OCI-M2 (cell line): ENCODE data around the gene GALNT13.

ENCODE experiments used
- DNase-seq: peaks from one replicate; lab custom pipeline; 2025; ENCODE audit not compliant: unreplicated experiment; lab: John Stamatoyannopoulos, UW

The GALNT13 gene

GRCh38 chr2:153871231-153872221, at the start of gene GALNT13:
Gene GALNT13, plus strand, starts transcription at chr2:153871922.
- no peak for DNase-seq

DNA sequence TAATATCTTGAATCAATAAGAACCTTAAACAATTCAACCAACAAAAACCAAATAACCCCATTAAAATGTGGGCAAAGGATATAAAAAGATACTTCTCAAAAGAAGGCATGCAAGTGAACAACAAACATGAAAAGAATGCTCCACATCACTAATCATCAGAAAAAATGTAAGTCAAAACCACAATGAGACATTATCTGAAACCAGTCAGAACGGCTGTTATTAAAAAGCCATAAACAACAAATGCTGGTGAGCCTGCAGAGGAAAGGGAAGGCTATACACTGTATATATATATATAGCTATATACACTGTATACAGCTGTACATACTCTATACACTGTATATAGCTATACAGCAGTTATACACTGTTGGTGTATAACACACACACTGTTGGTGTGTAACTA, 47.8 kb upstream of the GALNT13 start:
- DNase-seq, result no peak

DNA sequence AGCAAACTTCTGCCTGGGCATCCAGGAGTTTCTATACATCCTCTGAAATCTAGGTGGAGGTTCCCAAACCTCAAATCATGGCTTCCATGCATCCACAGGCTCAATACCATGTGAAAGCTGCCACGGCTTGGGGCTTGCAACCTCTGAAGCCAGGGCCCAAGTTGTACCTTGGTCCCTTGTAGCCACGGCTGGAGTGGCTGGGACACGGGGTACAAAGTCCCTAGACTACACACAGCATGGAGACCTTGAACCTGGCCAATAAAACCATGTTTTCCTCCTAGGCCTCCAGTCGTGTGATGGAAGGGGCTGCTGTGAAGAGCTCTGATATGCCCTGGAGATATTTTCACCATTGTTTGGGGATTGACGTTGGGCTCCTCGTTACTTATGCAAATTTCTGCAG, 43.4 kb upstream of the GALNT13 start:
- no peak for DNase-seq

- DNase-seq, result no peak
These were observed 37.1 kb upstream of the GALNT13 start for GRCh38 chr2:153834662-153835061.

DNA sequence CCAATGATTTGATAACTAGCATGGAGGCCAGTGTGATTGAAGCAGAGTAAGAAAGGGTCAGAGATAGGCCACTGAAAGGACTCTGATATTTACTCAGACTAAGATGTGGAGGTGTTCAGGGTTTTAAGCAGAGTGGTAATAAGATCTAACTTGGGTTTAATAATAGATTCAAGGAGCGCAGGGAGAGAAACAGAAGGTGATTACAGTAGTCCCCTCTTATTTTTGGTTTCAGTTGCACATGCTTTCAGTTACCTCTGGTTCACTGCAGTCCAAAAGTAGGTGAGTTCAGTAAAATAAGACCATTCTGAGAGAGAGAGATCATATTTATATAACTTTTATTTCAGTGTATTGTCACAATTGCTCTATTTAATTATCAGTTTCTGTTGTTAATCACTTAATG, 13.5 kb upstream of the GALNT13 start:
- DNase-seq, result no peak

DNA sequence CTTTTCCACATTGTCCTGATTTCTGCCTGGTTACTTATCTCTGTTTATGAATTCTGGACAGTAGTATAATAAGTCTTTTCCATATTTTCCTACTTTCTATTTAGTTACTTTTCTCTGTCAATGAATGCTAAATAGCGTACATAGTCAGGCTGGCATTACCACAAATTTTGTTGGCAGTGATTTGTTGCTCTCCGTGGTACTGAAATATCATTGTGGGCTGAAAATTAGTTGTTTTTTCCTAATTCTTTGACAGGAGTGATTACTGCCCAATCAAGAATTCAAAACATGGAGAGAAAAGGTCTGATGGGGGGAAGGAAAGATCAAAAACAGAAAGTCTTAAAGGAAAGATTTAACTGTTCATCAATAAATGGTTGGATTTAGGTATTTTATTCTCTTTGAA, 7.7 kb upstream of the GALNT13 start:
- DNase-seq, result no peak

- no peak for DNase-seq
These were observed 5.1 kb upstream of the GALNT13 start for GRCh38 chr2:153866595-153866994.

DNA sequence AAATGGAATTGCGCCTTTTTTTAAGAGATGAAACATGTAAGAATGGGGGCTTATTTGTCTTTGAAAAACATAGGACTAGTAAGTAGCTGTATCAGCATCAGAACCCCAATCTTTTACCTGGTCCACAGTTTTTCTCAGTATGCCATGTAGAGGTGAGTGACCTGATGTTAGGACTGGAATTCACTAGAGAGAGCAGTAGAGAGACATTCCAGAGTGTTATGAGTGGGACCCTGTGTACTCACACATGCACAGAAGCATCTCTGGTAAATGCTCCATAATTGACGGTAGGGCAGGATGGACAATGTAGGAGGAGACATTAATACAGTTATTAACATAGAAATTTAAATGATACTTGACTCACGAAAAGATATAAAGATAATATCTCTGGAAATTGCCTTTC, 1.4 kb upstream of the GALNT13 start:
- DNase-seq, result no peak

- no peak for DNase-seq
These were observed 759 bp downstream of the GALNT13 start for GRCh38 chr2:153872311-153873051.

GRCh38 chr2:153873052-153874048, 1.6 kb downstream of the GALNT13 start:
- DNase-seq, result no peak

DNA sequence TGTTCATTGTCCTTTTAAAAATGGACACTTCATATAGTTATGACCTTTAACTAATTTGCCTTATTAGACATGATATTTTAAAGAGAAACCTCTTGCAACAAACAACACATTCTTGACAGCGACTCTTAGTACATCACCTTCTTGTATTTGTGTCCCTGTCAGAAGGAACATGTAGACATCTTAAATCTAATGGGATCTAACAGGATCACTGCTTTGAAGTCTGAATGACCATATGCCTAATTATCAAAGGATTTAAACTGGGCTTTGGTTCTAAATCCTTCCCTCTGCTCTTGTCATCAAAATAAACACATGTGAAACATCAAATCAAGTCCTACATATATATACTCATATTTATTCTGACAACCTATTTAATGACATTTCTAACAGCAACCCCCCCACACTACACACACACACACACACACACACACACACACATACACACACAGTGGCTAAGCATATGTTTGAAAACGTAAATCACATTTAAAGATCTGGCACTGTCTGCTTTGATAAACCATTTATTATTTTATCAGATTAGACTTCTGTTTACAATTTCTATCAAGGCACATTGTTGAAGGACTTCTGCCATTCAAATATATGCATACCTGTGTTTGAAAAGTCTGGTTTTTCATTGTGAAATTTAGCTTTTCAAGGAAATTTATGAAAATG, 4.2 kb downstream of the GALNT13 start:
- DNase-seq, result no peak

DNA sequence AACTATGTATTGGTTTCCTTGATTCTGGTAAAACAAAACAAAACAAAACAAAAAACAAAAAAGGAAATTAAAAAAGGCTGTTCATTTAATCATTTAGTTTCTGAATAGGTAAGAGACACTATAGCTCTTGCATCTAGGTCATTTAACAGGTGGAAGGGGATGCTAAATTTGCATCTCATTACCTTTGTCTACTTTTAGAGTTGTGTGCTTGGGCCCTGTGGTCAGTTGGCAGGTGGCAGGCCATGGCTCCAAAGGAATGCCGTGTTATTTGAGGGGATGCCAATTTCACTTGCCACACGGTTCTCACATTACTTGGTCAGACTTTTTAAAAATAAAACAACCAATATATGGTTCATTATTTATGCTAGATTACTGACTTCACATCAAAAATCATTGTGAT, 9.2 kb downstream of the GALNT13 start:
- DNase-seq, result no peak

- DNase-seq, result no peak
These were observed 15.1 kb downstream of the GALNT13 start for GRCh38 chr2:153886833-153887232.

DNA sequence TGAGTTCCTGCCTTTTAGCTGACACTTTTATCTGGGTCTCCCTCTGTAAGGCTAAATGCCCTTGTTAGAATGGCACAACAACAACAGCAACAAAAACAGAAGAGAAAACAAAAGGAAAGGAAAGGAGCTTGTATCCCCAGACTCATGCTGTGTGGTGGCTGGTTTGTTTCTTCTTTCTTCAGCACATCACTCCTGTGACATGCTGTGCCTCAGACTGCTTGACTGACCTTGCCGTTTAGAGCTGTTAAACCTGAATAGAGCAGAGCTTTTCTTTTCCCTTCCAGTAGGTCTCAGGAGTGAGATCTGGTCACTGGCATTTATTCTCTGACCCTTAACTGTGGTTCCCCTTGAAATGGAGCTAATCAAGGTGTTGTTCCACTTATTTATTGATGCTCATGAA, 18.9 kb downstream of the GALNT13 start:
- no peak for DNase-seq

DNA sequence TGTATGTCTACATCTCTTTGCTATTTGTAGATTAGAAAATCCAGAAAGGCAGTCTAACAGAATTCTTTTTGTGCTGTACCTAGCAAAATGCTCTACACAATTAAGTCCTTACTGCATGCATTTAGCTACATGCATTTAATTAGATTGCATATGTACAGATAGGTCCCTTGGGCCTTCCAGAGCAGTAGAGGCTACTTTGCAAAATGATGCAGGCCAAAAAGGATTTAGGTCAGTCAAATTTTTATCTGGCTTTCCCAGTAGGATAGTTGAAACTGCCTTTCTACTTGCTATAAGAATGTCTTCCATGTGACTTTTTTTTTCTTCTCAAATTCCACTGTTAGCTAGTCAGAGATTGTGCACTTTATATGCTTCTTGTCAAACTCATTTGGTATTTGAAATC, 19.3 kb downstream of the GALNT13 start:
- no peak for DNase-seq

GRCh38 chr2:153912798-153913396, 41.2 kb downstream of the GALNT13 start:
- DNase-seq, result no peak

DNA sequence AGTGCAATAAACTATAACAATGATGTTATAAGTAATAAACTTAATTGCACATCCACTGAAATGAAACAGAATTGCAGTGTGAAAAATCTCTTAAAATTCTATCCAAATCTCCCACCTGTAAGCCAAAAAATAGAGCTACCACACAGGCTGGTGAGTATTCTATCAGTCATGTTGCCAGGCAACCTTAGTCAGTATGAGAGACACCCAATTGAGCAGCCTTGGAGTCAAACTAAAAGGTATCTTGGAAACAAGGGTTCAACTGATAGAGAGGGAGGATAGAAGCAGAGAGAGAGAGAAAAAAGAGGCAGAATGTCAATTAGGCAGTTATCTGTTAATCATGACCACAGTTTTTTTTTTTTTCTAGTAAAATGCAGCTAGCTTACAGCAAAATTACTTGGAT, 45.8 kb downstream of the GALNT13 start:
- no peak for DNase-seq

- DNase-seq, result no peak
These were observed 63.8 kb downstream of the GALNT13 start for GRCh38 chr2:153935511-153935910.

- no peak for DNase-seq
These were observed 67.5 kb downstream of the GALNT13 start for GRCh38 chr2:153939124-153939796.
